NCI-H69 (cell line): ENCODE results near the gene DAPK1.

Source experiments
- DNase-seq: peaks from one replicate; lab custom pipeline; 2025; lab: John Stamatoyannopoulos, UW

DAPK1 gene

GRCh38 chr9:87686520-87687090 is 188.9 kb downstream of the DAPK1 start:
- no peak for DNase-seq

- no peak for DNase-seq
Measured at GRCh38 chr9:87687207-87687606, 189.5 kb downstream of the DAPK1 start.

- DNase-seq, result no peak
Measured at GRCh38 chr9:87694236-87694755, 196.6 kb downstream of the DAPK1 start.

- no peak for DNase-seq
Measured at GRCh38 chr9:87695523-87695922, 197.9 kb downstream of the DAPK1 start.

- DNase-seq, result no peak
Measured at GRCh38 chr9:87696641-87697040, 199.0 kb downstream of the DAPK1 start.

- no peak for DNase-seq
Measured at GRCh38 chr9:87698069-87698809, 200.6 kb downstream of the DAPK1 start.

GRCh38 chr9:87699835-87700234 is 202.2 kb downstream of the DAPK1 start:
- no peak for DNase-seq

- DNase-seq, result no peak
Measured at GRCh38 chr9:87701491-87701890, 203.8 kb downstream of the DAPK1 start.

GRCh38 chr9:87701931-87702421 is 204.3 kb downstream of the DAPK1 start:
- DNase-seq, result no peak

GRCh38 chr9:87702921-87703320 is 205.3 kb downstream of the DAPK1 start:
- no peak for DNase-seq

- no peak for DNase-seq
Measured at GRCh38 chr9:87703636-87704276, 206.1 kb downstream of the DAPK1 start.

GRCh38 chr9:87704342-87704741 is 206.7 kb downstream of the DAPK1 start:
- no peak for DNase-seq

GRCh38 chr9:87706066-87706739 is 208.5 kb downstream of the DAPK1 start:
- no peak for DNase-seq

- no peak for DNase-seq
Measured at GRCh38 chr9:87707805-87708506, 210.3 kb downstream of the DAPK1 start.

- no peak for DNase-seq
Measured at GRCh38 chr9:87708546-87708945, 210.9 kb downstream of the DAPK1 start.

GRCh38 chr9:87708986-87709728 is 211.5 kb downstream of the DAPK1 start:
- DNase-seq, result no peak

- DNase-seq, result no peak
Measured at GRCh38 chr9:87710443-87710842, 212.8 kb downstream of the DAPK1 start.

- no peak for DNase-seq
Measured at GRCh38 chr9:87711857-87712800, 214.5 kb downstream of the DAPK1 start.

- DNase-seq, result no peak
Measured at GRCh38 chr9:87712801-87713277, 215.2 kb downstream of the DAPK1 start.
